LNCaP clone FGC (cell line): ENCODE data around the gene PBX4.

Experiments used
- DNase-seq: peaks from one replicate; pipeline ENCODE4 v3.0.0-alpha.2; 2011; ENCODE audit warnings: low read depth
- H3K4me3 ChIP-seq: 2 replicates; pipeline ENCODE4 v1.5.1; 2011; ENCODE audit warnings: mild to moderate bottlenecking, low read depth, low read length, control low read depth
- CTCF ChIP-seq: IDR thresholded peaks from 2 replicates; pipeline ENCODE4 v1.5.1; 2012; ENCODE audit warnings: mild to moderate bottlenecking; ENCODE audit not compliant: control insufficient read depth, insufficient read depth; ENCODE audit errors: extremely low read depth

PBX4 gene

DNA sequence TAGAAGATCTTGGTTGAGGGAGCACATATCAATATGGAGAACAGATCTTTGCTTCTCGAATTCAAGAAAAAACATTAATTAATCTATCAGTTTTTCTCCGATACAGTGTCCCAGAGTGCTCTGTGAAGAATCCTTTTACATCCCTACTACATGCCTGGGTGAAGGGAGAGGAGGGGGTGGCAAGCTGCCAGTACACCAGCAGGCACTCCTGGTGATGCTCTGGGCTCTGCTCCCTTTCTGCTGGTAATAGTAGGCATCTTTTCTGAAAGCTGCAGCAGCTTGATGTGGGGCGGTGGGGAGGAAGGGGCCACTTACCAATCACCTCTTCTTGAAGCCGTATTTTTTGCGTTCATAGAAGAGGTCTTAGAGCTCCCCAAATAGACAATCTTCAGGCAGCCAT lies 30.7 kb downstream of the PBX4 start:
- DNase-seq: no peak
- no peak for TF ChIP-seq CTCF

GRCh38 chr19:19584356-19584755 lies 34.1 kb downstream of the PBX4 start:
- no peak for TF ChIP-seq CTCF
- H3K4me3 ChIP-seq: no peak overlapping the region
- DNase-seq: no peak

More for the DNA sequence above, 30.7 kb downstream of the PBX4 start:
- H3K4me3 ChIP-seq: no peak overlapping the region

- no peak for TF ChIP-seq CTCF
- H3K4me3 ChIP-seq: no peak overlapping the region
- DNase-seq: no peak
These were observed 36.0 kb downstream of the PBX4 start for GRCh38 chr19:19582471-19582870.

DNA sequence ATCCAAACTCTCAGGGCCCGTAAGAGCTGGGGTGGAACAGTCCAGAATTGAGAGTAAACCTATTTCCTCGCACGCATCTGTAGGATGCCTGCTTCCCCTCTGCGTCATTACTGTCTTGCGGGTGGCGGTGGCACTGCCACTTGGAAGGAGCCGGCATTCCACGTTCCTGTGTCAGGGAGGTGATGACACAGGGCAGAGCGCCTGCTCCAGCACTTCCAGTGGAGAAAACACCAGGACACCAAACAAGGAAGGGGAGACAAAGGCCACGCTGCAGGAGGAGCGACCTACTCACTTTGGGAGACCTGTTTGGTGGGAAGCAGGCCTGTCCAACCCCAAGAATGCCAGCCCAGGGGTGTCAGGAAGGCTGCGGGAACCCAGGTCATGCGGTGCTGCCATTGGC lies 37.1 kb downstream of the PBX4 start:
- H3K4me3 ChIP-seq: no peak overlapping the region
- TF ChIP-seq CTCF: no peak
- no peak for DNase-seq

DNA sequence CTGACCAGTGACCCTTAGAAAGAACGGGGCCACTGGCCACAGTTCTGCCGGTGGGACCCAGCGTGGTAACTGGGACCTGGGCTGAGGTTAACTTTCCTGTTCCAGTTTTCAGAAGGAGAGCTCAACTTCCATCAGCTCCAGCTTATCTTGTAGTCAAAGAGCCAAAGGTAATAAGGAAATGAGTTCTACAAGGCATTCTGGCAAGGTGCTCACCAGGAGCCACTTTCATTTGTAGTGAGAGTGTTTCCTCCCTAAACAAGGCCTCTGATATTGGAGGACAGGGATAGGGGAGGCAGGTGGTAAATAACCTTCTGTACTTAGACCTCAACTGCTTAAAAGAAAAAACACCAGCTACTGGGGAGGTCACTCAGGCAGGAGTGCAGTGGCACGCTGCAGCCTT lies 38.1 kb downstream of the PBX4 start:
- DNase-seq: no peak
- H3K4me3 ChIP-seq: no peak overlapping the region
- TF ChIP-seq CTCF: no peak

GRCh38 chr19:19579533-19580361 lies 38.7 kb downstream of the PBX4 start:
- TF ChIP-seq CTCF: no peak

GRCh38 chr19:19578252-19578651 lies 40.2 kb downstream of the PBX4 start:
- H3K4me3 ChIP-seq: no peak overlapping the region
- TF ChIP-seq CTCF: no peak
- no peak for DNase-seq

More at GRCh38 chr19:19579533-19580361, 38.7 kb downstream of the PBX4 start:
- DNase-seq: no peak
- H3K4me3 ChIP-seq: no peak overlapping the region
